Activated naive CD8-positive, alpha-beta T cell treated with anti-CD3 and anti-CD28 coated beads, Interleukin-2, amount 50 U/mL, for 16 hours (primary cell): ENCODE measurements around the gene HAAO.

Experiments
- DNase-seq: peaks from one replicate; pipeline ENCODE4 v3.0.0-alpha.2; 2020; ENCODE audit warnings: low read depth, low spot score

Gene HAAO

GRCh38 chr2:42793334-42794270, 1.2 kb upstream of the HAAO start:
- no peak for DNase-seq

- no peak for DNase-seq
Measured at GRCh38 chr2:42792087-42792582, 248 bp downstream of the HAAO start.

GRCh38 chr2:42791606-42792005, 777 bp downstream of the HAAO start:
- no peak for DNase-seq

GRCh38 chr2:42789751-42790150, 2.6 kb downstream of the HAAO start:
- DNase-seq: no peak

GRCh38 chr2:42788882-42789281, 3.5 kb downstream of the HAAO start:
- DNase-seq: no peak

- DNase-seq: no peak
Measured at GRCh38 chr2:42788478-42788793, 3.9 kb downstream of the HAAO start.

- no peak for DNase-seq
Measured at GRCh38 chr2:42787788-42788477, 4.5 kb downstream of the HAAO start.

- DNase-seq: no peak
Measured at GRCh38 chr2:42787424-42787787, 5.0 kb downstream of the HAAO start.

GRCh38 chr2:42786561-42787345, 5.6 kb downstream of the HAAO start:
- DNase-seq: no peak

GRCh38 chr2:42784204-42784880, 8.0 kb downstream of the HAAO start:
- DNase-seq: no peak

GRCh38 chr2:42783511-42783910, 8.9 kb downstream of the HAAO start:
- no peak for DNase-seq

GRCh38 chr2:42781181-42781580, 11.2 kb downstream of the HAAO start:
- DNase-seq: no peak

- DNase-seq: no peak
Measured at GRCh38 chr2:42777883-42778805, 14.2 kb downstream of the HAAO start.

- DNase-seq: no peak
Measured at GRCh38 chr2:42775810-42776209, 16.6 kb downstream of the HAAO start.

GRCh38 chr2:42775186-42775585, 17.2 kb downstream of the HAAO start:
- DNase-seq: no peak

- no peak for DNase-seq
Measured at GRCh38 chr2:42771546-42772153, 20.7 kb downstream of the HAAO start.

- DNase-seq: no peak
Measured at GRCh38 chr2:42770288-42771131, 21.9 kb downstream of the HAAO start.

GRCh38 chr2:42769583-42770287, 22.6 kb downstream of the HAAO start:
- no peak for DNase-seq
